Pancreas (tissue), 10 donors: Measurements from ENCODE around the gene NACC2. TPM values are rescaled to one million over a fixed set of nuclear protein-coding genes. Genes with fewer than 3 reads are reported as not detected.

Source experiments
- ATAC-seq, 4 donors: fragments of 200-7000 bp; cut with Tn5 transposase; one replicate each; pipeline versions ENCODE4 v1.8.0 to v1.9.1; 2020; ENCODE audit warnings: mild to moderate bottlenecking in 4 of 4, moderate library complexity in 4 of 4
- DNase-seq, 6 donors: peaks; one replicate each; pipeline ENCODE4 v3.0.0-alpha.2; 2020
- FAIRE-seq: peaks from 2 replicates; lab custom pipeline; 2012; peaks lifted over from hg19 to GRCh38; lab: Jason Lieb, UNC
- H3K27ac ChIP-seq, 4 donors: fragments of 200-600 bp; sonication (generic); 1 replicate in 3 of 4; 2 replicates in 1 of 4; pipeline versions ENCODE4 v1.5.0 to v1.8.0; 2020
- H3K27me3 ChIP-seq, 4 donors: fragments of 200-600 bp; one replicate each; pipeline ENCODE4 v1.8.0; 2021
- H3K36me3 ChIP-seq, 3 donors: fragments of 200-600 bp; sonication (generic) in 1 of 3; one replicate each; pipeline versions ENCODE4 v1.5.0 to v1.8.0; 2020 to 2021
- H3K4me1 ChIP-seq, 3 donors: fragments of 200-600 bp; one replicate each; pipeline ENCODE4 v1.8.0; 2021
- H3K4me3 ChIP-seq, 4 donors: fragments of 200-600 bp; sonication (generic) in 2 of 4; one replicate each; pipeline versions ENCODE4 v1.5.0 to v1.8.0; 2020 to 2021
- H3K9me3 ChIP-seq, 4 donors: fragments of 200-600 bp; one replicate each; pipeline ENCODE4 v1.8.0; 2021
- CTCF ChIP-seq, 4 donors: fragments of 200-600 bp; sonication (generic) in 3 of 4; IDR thresholded peaks; one replicate each; pipeline versions ENCODE4 v1.5.0 to v1.8.0; 2021; ENCODE audit warnings: antibody characterized with exemption in 4 of 4
- WGBS, 2 donors: extraction: QIAGEN DNeasy Blood & Tissue Kit; methylation state at CpG; one replicate each; pipeline ENCODE4 v1.1.7; 2013; 5-methylcytosine and 5-hydroxymethylcytosine counted together
- intact Hi-C, 3 donors: fragments of 100-400 bp; cut with DNase I; formaldehyde crosslinking; loops; one replicate each; pipeline versions ENCODE4 v1.11.1 to v1.14.2; 2022
- polyA plus RNA-seq, 2 donors: library from polyadenylated mRNA; stranded (reverse); fragments of 200-250 nt; gene quantifications; one replicate each; pipeline ENCODE4 v1.2.3, GENCODE V29; 2013
- total RNA-seq, 6 donors: library from RNA; stranded (reverse); fragmentation: NEBNext Ultra II Directional in 4 of 6; extraction: Animal tissue kit (Norgen Biotek cat#: 25700) in 4 of 6; gene quantifications; one replicate each; pipeline versions ENCODE4 v1.2.1 to v1.2.4, GENCODE V29; 2021 to 2023
- donor health status: healthy with polysubstance abuse.
- donor health status: DM: no; HTN: no; CAD: no; lungs with moderate emphysema.
- donor health status: DM: no; HTN: no; CAD: no.
- donor health status: control.
- donor health status: control.
- donor health status: Bipolar disorder and iron deficiency.
- donor health status: DM: yes; HTN: yes; CAD: no.
- donor health status: DM: no; HTN: no; CAD: no.
- donor health status: DM: no; HTN: no; CAD: no.
- donor health status: DM: yes; HTN: yes; CAD: no.

NACC2 gene
- total and polyA plus RNA-seq, 8 donors, result 4.3 to 12.4 (median 8.2) TPM

GRCh38 chr9:136047775-136048559 lies 47.1 kb downstream of the NACC2 start:
- no peak for TF ChIP-seq CTCF (IDR thresholded peaks at IDR 0.05)
- Histone ChIP-seq H3K27me3 (no peaks in the 10 kb centered on the region), H3K36me3 (peaks cover 0 to 7% (median 0%) of the 10 kb centered on the region in 3 donors), H3K27ac (no peak overlapping the region), H3K4me3 (no peak overlapping the region), H3K4me1 (peaks cover 3 to 8% (median 7%) of the 10 kb centered on the region in 3 donors), H3K9me3 (no peaks in the 10 kb centered on the region)
- no peak for FAIRE-seq
- DNase-seq, result peak in 3 of 6 donors; percentile 24 to 64 (median 50)
- no peak for ATAC-seq
- intact Hi-C loops, result no loop called here
- WGBS, 2 donors, result 87 to 88% methylated on average over 21 of the region's 21 CpGs

- peak in 2 of 6 donors; percentile 24 to 63 for DNase-seq
- H3K4me3 ChIP-seq, result no peak overlapping the region
- no peaks in the 10 kb centered on the region for H3K27me3 ChIP-seq
- no peak overlapping the region for H3K27ac ChIP-seq
- H3K36me3 ChIP-seq, result peaks cover 0 to 7% (median 0%) of the 10 kb centered on the region in 3 donors
- no peaks in the 10 kb centered on the region for H3K9me3 ChIP-seq
- no peak for ATAC-seq
- H3K4me1 ChIP-seq, result peaks cover 0 to under 1% (median 0%) of the 10 kb centered on the region in 3 donors
- no peak for FAIRE-seq
- intact Hi-C loops, result no loop called here
- TF ChIP-seq CTCF (IDR thresholded peaks at IDR 0.05), result no peak
- 92% methylated on average over 31 of the region's 31 CpGs for WGBS, 2 donors
These were observed 47.9 kb downstream of the NACC2 start for GRCh38 chr9:136047076-136047774.

- intact Hi-C loops, result no loop called here
- ATAC-seq (no peak), FAIRE-seq (no peak), DNase-seq (no peak)
- Histone ChIP-seq H3K27me3 (no peaks in the 10 kb centered on the region), H3K27ac (no peak overlapping the region), H3K4me1 (no peaks in the 10 kb centered on the region), H3K4me3 (no peak overlapping the region), H3K36me3 (peaks cover 0 to 7% (median 0%) of the 10 kb centered on the region in 3 donors), H3K9me3 (no peaks in the 10 kb centered on the region)
- TF ChIP-seq CTCF (IDR thresholded peaks at IDR 0.05), result no peak
- 87 to 91% methylated on average over 17 to 18 of the region's 18 CpGs for WGBS, 2 donors
These were observed 48.6 kb downstream of the NACC2 start for GRCh38 chr9:136046554-136046920.

- intact Hi-C loops, result no loop called here
- WGBS, 2 donors, result 88 to 89% methylated on average over 43 to 44 of the region's 44 CpGs
- H3K9me3 ChIP-seq, result no peaks in the 10 kb centered on the region
- no peak overlapping the region for H3K4me3 ChIP-seq
- no peaks in the 10 kb centered on the region for H3K27me3 ChIP-seq
- no peak for TF ChIP-seq CTCF (IDR thresholded peaks at IDR 0.05)
- DNase-seq (peak in 2 of 6 donors; percentile 52 to 67), ATAC-seq (peak in 2 of 4 donors; percentile 13 to 14), FAIRE-seq (no peak)
- H3K36me3 ChIP-seq, result peaks cover 0 to 7% (median 0%) of the 10 kb centered on the region in 3 donors
- H3K4me1 ChIP-seq, result no peaks in the 10 kb centered on the region
- no peak overlapping the region for H3K27ac ChIP-seq
These were observed 49.2 kb downstream of the NACC2 start for GRCh38 chr9:136045595-136046553.
